ENCODE measurements around the gene GRM2. TPM values are rescaled to one million over a fixed set of nuclear protein-coding genes. Genes with fewer than 3 reads are reported as not detected.

Gene GRM2
- total RNA-seq, 1 experiment from 2014 or later: 0.07 TPM

DNA sequence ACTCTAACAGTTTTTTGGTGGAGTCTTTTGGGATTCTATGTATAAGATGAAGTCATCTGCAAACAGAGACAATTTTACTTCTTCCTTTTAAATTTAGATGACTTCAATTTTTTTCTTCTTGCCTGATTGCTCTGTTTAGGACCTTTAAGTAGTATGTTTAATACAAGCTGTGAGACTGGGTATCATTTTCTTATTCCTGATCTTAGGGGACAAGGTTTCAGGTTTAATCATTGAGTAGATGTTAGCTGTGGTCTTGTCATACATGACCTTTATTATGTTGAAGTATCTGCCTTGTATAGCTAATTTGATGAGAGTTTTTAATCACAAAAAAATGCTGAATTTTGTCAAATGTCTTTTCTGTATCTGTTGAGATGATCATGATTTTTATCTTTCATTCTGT lies 20.6 kb downstream of the GRM2 start:
- no peaks in the 10 kb centered on the region for H4K20me1 ChIP-seq (ENCODE audit: low read length)
- BruUV-seq (replicated peaks): no TSS peak
- H3K4me3 ChIP-seq (ENCODE audit: low read length): no peak overlapping the region
- peaks cover 16% of the 10 kb centered on the region; the same call in 1 of the 2 replicates for H3K27me3 ChIP-seq (ENCODE audit: low read length)
- POLR2A ChIA-PET (ENCODE audit: unreplicated experiment): no interaction called here
- no peak overlapping the region for H3K4me2 ChIP-seq (ENCODE audit: low read length)
- ATAC-seq (no peak), DNase-seq (no peak)
- no peaks in the 10 kb centered on the region for H3K36me3 ChIP-seq (ENCODE audit: low read depth, low read length)
- TF ChIP-seq EZH2phosphoT487 (IDR thresholded peaks at IDR 0.05; ENCODE audit: borderline replicate concordance, low read length) (no peak), EZH2 (IDR thresholded peaks at IDR 0.05; ENCODE audit: low read length, unreplicated experiment) (no peak)
- TF ChIP-seq, protein P1, sequence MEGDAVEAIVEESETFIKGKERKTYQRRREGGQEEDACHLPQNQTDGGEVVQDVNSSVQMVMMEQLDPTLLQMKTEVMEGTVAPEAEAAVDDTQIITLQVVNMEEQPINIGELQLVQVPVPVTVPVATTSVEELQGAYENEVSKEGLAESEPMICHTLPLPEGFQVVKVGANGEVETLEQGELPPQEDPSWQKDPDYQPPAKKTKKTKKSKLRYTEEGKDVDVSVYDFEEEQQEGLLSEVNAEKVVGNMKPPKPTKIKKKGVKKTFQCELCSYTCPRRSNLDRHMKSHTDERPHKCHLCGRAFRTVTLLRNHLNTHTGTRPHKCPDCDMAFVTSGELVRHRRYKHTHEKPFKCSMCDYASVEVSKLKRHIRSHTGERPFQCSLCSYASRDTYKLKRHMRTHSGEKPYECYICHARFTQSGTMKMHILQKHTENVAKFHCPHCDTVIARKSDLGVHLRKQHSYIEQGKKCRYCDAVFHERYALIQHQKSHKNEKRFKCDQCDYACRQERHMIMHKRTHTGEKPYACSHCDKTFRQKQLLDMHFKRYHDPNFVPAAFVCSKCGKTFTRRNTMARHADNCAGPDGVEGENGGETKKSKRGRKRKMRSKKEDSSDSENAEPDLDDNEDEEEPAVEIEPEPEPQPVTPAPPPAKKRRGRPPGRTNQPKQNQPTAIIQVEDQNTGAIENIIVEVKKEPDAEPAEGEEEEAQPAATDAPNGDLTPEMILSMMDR (conservative IDR thresholded peaks at IDR 0.05; ENCODE audit: low read depth, low read length): no peak
- H3K79me2 ChIP-seq (ENCODE audit: low read length): no peaks in the 10 kb centered on the region
- no peaks in the 10 kb centered on the region for H3F3A ChIP-seq (ENCODE audit: low read length, unreplicated experiment)
- intact Hi-C loops (cut with micrococcal nuclease): no loop called here
- no peak overlapping the region for H3K27ac ChIP-seq (ENCODE audit: low read length)
- H3K9me3 ChIP-seq (ENCODE audit: low read length): no peaks in the 10 kb centered on the region
- no peak overlapping the region for H2AFZ ChIP-seq (ENCODE audit: low read length)
- no peak overlapping the region for H3K9ac ChIP-seq (ENCODE audit: low read length)
- no peaks in the 10 kb centered on the region for H3K9me2 ChIP-seq (replicated peaks; ENCODE audit: low read length)
- CTCF ChIA-PET: no interaction called here
- no peaks in the 10 kb centered on the region for H3K4me1 ChIP-seq (ENCODE audit: insufficient read depth, low read length)

DNA sequence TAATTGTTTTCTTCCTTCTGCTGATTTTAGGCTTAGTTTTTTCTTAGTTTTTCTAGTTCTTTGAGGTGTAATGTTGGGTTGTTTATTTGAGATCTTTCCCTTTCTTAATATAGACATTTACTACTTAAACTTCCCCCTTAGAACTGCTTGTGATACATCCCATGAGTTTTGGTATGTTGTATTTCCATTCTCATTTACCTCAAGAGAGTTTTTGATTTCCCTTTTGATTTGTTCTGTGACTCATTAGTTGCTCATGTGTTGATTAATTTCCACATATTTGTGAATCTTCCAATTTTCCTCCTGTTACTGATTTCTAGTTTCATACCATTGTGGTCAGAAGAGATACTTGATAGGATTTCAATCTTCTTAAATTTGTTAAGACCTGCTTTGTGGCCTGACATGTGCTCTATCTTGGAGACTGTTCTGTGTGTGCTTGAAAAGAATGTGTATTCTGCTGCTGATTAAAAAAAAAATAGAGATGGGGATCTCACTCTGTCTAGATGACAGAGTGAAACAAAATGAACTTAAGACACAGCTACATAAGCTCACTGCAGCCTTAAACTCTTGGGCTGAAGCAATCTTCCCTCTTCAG lies 22.3 kb downstream of the GRM2 start:
- CTCF ChIA-PET: no interaction called here
- DNase-seq: no peak
- no TSS peak for BruUV-seq (replicated peaks)

More for the DNA sequence above, 22.3 kb downstream of the GRM2 start:
- Histone ChIP-seq H4K20me1 (ENCODE audit: low read length) (no peaks in the 10 kb centered on the region), H3K9ac (ENCODE audit: low read length) (no peak overlapping the region), H3K9me3 (ENCODE audit: low read length) (no peaks in the 10 kb centered on the region), H3K36me3 (ENCODE audit: low read depth, low read length) (no peaks in the 10 kb centered on the region), H3F3A (ENCODE audit: low read length, unreplicated experiment) (no peaks in the 10 kb centered on the region), H2AFZ (ENCODE audit: low read length) (no peak overlapping the region), H3K9me2 (replicated peaks; ENCODE audit: low read length) (no peaks in the 10 kb centered on the region), H3K4me1 (ENCODE audit: insufficient read depth, low read length) (no peaks in the 10 kb centered on the region), H3K4me2 (ENCODE audit: low read length) (no peak overlapping the region), H3K79me2 (ENCODE audit: low read length) (no peaks in the 10 kb centered on the region), H3K27me3 (ENCODE audit: low read length) (peaks cover 16% of the 10 kb centered on the region; the same call in 1 of the 2 replicates), H3K4me3 (ENCODE audit: low read length) (no peak overlapping the region), H3K27ac (ENCODE audit: low read length) (no peak overlapping the region)
- intact Hi-C loops (cut with micrococcal nuclease): no loop called here
- no peak for ATAC-seq
- TF ChIP-seq EZH2phosphoT487 (IDR thresholded peaks at IDR 0.05; ENCODE audit: borderline replicate concordance, low read length): no peak
- no peak for TF ChIP-seq EZH2 (IDR thresholded peaks at IDR 0.05; ENCODE audit: low read length, unreplicated experiment)
- TF ChIP-seq, protein P1 (conservative IDR thresholded peaks at IDR 0.05; ENCODE audit: low read depth, low read length): no peak
- POLR2A ChIA-PET (ENCODE audit: unreplicated experiment): no interaction called here

Measured in PC-3 (cell line).